T-helper 22 cell (primary cell): ENCODE results near the gene CASTOR1.

Experiments
- DNase-seq: peaks from one replicate; pipeline ENCODE4 v3.0.0-alpha.2; 2020; ENCODE audit warnings: low read depth

The CASTOR1 gene

DNA sequence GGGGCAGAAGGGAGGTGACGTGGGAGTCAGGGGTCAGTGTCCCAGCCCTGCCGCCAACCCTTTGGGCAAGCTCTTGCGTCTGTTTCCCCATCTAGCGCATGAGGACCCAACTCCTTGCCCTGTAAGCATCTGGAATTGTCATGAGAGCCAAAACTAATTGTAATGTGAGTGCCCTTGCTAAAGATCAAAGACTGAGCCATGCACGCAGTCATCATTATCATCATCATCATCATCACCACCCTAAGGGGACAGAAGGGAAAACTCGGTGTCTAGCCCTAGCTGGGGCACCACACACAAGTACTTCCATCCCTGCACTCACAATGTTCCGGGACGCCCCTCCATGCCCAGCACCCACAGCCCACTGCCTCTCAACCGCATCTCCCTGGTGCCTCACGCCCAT is 45.2 kb downstream of the CASTOR1 start:
- no peak for DNase-seq

DNA sequence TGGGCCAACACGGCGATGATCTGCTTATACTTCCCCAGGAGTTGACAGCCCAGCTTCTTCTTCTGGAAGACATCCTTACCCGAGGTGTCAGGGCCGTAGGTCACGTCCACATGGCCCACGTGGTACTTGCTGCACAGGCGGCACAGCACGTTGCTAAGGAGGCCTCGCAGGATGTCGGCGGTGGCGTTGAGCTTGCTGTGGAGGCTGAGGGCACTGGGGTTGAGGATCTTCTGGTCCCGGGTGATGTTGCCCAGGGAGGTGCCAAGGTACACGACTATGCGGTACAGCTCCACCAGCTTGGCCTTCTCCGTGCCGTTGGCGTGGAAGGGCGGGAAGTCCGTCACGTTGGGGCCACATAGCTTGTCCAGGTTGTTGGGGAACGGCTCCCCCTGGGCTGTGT is 45.6 kb downstream of the CASTOR1 start:
- DNase-seq: no peak

DNA sequence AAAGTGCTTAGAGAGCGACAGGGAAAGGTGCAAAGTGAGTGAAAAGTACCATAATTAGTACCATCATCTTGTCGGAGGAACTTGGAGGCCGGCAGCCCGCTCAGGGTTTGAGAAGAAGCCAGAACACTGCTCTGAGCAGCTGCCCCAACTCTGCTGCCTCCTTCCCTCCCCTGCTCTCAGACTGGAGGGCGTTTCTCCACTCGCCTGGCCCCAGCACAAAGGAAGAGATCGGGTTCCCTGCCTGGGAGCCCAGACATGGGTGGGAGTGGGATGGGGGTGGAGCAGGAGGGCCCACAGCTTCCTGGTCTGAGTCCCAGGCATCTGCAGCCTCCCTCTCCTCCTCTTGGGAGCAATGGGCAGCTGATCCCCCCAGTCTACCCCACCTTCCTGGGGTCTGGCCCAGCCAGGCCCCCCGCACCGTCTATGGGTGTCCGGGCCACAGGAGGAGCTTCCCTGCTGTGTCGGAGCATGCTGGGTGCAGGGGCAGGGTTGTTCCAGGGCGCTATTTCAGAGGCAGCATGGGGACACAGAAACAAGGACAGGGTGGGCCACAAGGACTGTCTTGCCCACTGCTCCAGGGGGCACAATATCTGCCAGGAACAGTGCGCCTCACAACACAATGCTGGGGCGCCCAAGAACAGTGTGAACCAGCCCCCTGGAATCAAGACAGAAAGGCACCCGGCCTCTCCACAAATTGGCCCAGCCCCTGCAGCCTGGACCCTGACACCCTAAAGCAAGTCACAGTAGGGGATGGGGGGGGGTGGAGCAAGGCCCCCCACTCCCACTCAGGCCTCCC is 47.5 kb downstream of the CASTOR1 start:
- no peak for DNase-seq

DNA sequence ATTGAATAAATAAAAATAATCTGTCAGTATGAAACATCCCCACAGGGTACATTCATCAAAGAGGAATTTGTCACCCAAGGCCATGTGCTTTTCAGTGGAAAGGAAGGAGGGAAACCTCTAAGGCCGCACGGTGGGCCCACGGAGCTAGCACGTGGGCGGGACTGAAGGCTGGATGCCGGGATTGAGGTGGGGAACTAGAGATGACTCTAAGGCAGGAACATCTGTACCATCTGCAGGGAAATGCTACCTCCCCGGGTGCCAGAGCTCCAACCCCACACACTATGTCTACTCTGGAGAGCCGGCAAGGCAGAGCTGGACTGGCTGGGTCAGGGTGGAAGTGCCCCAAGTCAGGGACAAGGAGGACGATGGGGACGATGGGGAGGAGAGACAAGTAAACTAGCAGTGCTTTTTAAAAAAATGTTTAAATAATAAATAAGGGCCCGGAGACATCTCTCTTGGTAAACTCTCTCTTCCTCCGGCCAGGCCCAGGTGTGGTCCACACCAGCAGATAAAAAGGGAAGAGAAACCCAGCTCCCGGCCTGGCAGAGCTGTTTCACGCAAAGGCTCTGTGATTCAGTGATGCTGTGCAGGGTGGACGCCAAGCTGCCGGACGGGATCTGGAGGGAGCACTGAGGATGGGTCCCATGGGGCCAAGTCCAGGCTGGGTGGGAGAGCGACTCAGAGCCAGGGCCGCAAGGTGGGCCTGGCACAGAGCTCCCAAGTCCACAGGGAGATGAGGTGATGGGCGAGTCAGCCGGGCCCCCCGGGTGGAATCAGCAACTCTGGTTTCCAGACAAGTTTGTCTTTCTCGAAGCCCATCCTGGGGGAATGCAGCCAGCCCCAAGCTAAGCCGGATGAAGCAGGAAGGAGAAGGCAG is 48.5 kb downstream of the CASTOR1 start:
- DNase-seq: no peak

DNA sequence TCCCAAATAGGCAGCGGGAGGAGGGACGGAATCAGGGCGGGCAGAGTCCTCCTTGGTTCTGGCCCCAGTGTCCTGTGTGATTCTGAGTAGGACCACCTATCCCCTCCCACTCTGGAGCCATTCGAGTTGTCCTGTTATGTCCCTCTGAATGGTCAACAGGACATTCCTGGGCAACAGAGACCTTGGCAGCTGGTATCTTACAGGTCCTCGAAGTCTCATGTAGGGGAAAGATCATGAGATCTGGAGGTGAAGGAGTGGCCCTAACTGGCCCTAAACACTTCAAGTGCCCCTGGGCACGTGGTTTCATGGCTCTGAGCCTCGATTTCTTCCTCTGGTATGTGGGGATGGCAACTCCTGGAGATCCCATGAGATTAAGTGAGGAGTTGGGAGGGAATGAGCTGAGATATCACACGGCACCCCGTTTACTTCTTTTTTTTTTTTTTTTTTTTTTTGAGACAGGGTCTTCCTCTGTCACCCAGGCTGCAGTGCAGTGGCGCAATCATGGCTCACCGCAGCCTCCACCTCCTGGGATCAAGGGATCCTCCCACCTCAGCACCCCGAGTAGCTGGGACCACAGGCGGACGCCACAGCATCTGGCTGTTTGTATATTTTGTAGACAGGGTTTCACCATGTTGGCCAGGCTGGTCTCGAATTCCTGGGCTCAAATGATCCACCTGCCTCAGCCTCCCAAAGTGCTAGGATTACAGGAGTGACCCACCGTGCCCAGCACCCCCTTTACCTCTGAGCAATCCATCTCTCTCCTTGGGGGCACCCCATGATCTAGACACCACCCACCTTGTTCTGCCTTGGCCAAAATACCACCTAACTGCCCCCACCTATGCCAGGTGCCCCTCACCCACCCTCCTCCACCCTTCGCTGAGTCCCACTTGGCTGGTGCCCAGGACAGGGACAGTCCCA is 49.6 kb downstream of the CASTOR1 start:
- no peak for DNase-seq

DNA sequence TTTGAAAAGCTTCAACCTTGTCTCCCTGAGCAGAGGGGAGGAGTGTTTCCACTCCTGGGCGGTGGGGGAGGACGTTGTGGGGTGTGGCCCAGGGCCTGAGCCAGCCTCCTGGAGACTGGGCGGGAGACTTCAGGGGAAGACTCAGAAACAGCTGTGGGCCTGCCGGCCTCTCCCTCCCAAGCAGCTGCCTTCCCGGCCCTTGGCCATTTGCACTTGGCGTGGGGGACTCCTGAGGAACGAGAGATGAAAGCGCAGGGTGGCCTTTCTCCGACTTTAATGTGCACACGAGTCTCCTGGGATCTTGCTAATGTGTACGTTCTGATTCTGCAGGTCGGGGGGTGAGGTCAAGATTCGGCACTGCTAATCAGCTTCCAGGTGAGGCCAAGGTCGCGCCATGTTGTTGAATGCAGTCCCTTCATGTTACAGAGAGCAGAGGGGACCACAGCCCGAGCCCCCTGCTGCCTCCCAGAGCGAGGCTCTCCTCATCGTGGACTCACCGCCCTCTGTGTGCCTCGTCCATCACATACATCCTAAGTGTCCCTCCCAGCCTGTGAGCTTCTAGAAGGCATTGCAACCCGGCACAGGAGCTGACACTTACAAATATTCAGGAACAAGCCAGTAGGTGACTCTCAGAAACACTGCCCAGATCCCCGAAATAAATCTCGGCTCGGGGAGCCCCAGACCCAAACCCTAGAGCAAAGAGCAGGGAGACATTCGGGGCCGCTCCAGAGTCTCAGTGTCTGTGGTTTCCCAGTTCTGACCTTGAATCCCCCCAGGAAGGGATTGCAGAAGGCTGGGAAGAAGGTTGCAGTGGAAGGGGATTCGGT is 50.4 kb downstream of the CASTOR1 start:
- DNase-seq: no peak

DNA sequence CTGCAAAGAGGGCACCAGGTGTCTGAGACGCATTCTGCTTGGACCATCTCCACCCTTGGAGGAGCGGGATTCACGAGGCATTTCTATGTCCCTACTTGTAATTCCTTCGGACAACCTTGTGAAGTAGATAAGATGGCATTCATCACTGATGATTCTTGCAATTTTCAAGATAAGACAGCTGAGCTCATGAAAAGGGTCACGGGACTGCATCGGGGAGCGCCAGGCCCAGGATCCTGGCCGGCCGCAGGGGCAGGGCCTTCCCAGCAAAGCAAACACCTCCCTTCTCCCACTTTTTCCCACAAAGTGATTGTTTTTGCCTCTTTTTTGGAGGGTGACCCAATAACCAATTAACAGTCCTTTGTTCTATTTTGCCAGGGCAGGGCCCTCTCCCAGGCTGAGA is 51.2 kb downstream of the CASTOR1 start:
- DNase-seq: no peak

DNA sequence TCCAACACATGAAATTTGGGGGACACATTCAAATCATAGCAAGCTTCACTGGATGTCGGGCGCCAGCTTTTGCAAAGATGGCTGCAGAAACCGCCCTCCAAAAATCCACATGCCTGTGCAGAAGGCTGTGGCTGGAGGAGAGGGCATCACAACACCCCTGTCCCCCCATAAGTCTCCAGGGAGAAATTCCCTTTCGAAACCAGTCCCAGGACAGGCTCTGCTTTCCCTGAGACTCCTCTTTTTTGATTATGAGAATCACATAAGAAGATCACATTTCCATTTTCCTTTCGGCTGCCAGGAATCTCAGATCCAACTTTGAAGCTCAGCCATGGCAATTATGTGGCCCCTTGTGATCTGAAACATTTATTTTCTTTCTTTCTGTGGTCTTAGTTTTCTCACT is 52.4 kb downstream of the CASTOR1 start:
- DNase-seq: no peak

DNA sequence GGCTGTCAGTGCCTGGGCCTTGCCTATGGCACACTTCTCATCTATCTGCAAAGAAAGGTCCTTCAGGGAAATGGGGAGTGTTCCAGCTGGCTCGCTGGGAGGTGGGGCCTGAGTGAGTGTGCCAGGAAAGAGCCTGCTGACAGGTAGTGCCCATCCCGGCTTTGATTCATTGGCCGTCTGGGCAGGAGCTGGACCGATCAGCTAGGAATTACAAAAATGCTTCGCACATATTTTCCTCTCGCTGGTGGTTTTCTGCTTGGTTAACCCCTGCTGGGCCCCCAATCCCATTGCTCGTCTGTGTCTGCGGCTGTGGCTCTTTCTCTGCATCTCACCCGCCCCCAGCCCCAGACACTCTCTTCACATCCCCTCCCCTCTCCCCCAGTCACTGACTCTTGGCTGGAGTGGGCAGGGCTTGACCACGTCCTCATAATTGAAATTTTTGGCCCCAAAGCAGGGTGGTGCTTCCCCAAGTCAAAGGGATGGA is 53.6 kb downstream of the CASTOR1 start:
- DNase-seq: no peak
